ENCODE results near the gene CHRD.

DNA sequence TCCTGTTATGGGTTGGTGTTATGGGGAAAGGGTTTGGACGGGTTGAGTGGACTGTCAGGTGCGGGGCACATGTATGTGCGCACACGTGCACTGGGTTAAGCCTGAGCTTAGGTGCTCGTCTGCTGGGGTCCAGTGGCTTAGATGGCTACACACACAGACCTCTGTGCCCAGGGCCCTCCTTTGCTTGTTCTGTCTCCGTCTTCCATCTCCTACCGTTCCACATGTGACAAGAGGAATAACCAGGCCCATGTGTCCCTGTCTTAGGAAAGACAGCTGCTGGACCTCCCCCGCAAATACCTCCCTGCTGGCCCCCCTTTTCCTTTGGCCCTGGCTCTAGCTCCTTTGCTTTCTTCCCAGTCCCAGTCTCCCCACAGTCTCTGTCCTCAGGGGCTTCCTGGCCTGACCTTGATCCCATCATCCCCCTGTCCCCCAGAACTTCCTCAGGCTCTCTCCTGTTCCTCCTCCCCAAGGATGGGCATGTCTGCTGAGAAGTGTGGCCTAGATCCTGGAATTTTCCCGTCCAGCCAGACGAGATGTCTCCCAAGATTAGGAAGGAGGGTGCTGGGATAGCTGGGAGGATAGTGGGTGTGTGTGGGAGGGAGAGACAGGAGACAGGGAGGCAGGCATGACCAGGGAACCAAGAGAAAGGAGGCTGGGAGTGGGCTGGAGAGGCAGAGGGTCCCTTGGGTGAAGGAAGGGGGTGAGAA lies 1.1 kb upstream of the CHRD start:
- TF ChIP-seq, protein P1, sequence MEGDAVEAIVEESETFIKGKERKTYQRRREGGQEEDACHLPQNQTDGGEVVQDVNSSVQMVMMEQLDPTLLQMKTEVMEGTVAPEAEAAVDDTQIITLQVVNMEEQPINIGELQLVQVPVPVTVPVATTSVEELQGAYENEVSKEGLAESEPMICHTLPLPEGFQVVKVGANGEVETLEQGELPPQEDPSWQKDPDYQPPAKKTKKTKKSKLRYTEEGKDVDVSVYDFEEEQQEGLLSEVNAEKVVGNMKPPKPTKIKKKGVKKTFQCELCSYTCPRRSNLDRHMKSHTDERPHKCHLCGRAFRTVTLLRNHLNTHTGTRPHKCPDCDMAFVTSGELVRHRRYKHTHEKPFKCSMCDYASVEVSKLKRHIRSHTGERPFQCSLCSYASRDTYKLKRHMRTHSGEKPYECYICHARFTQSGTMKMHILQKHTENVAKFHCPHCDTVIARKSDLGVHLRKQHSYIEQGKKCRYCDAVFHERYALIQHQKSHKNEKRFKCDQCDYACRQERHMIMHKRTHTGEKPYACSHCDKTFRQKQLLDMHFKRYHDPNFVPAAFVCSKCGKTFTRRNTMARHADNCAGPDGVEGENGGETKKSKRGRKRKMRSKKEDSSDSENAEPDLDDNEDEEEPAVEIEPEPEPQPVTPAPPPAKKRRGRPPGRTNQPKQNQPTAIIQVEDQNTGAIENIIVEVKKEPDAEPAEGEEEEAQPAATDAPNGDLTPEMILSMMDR (IDR thresholded peaks at IDR 0.05), result no peak
- no peak for TF ChIP-seq POLR2A (IDR thresholded peaks at IDR 0.05)

Measured in esophagus squamous epithelium (tissue), 4 donors.